Colon (tissue), 2 donors: ENCODE measurements around the gene CARD11.

Experiments used
- FAIRE-seq: peaks from 2 replicates; lab custom pipeline; 2012; peaks lifted over from hg19 to GRCh38; lab: Jason Lieb, UNC
- donor health status: control.
- donor health status: control.

Gene CARD11

GRCh38 chr7:2939193-2939885 is 104.3 kb downstream of the CARD11 start:
- no peak for FAIRE-seq

DNA sequence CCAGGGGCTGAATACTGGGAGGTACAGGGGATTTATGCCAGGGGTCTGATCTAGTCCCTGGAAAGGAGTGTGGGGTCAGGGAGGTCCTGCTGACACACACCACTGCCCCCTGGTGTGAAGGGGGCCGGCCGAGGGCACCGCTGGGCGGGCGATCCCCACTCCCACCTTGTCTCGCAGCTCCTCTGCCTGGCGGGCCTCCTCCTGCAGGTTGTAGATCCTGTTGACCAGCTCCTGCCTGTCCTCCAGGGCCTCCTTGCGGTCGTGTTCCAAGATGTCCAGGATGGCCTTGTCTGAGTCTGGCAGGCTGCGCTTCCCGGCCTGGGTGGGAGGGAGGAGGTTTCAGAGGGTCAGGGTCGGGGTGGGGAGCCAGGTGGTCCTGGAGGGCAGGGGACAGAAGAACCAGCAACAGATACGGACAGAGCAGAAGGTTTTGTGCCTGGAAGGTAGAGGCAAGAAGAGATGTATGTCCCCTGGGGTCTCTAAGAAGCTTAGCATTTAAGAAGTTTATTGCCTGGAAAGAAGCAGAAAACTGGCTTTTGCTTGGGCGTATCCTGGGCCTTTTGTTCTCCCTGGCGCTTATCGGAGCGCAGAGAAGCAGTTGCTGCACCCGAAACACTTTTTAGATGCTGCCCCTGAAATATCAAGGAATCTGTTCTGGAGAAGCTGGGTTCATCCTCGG is 105.0 kb downstream of the CARD11 start:
- FAIRE-seq: no peak

GRCh38 chr7:2937701-2938513 is 105.8 kb downstream of the CARD11 start:
- FAIRE-seq: no peak

DNA sequence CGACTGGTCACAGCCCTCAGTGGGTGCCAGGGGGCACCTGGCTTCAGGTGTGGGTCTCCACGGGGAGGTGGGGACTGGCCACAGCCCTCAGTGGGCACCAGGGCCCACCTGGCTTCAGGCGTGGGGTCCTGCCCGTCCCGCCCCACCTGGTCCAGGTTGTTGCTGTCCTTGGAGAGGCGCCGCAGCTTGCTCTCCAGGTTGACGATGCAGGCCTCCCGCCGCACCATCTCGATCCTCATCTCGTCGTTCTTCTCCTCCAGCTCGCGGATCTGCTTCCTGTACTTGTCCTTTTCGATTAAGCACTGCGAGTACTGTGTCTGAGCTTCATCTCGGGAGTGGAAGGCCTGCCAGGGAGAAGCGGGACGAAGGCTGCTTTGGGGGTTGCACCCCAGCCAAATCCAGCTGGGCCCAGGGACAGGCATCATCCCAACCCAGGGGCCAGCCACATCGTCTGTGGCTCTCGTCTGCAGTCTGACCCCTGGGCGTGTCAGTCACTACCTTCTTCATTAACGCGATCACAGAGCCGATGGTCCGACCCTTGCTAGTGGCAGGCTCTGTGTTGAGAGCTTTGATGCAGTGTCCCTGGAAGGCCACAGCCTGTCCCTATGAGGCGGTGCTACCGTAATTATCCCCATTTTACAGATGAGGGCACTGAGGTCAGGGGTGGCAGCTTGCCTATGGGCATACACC is 106.6 kb downstream of the CARD11 start:
- FAIRE-seq: no peak

DNA sequence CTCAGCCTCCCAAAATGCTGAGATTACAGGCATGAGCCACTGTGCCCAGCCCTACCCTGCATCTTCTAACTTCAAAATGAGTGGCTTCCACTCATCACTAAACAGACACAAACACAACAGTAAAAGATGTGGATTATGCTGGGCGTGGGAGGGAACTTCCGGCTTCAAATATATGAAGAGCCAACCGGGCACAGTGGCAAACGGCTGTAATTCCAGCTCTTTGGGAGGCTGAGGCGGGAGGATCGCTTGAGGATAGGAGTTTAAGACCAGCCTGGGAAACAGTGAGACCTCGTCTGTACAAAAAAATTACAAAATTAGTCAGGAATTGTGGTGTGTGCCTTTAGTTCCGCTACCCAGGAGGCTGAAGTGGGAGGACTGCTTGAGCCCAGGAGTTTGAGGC is 107.4 kb downstream of the CARD11 start:
- FAIRE-seq: no peak

GRCh38 chr7:2934984-2935740 is 108.5 kb downstream of the CARD11 start:
- FAIRE-seq: no peak

DNA sequence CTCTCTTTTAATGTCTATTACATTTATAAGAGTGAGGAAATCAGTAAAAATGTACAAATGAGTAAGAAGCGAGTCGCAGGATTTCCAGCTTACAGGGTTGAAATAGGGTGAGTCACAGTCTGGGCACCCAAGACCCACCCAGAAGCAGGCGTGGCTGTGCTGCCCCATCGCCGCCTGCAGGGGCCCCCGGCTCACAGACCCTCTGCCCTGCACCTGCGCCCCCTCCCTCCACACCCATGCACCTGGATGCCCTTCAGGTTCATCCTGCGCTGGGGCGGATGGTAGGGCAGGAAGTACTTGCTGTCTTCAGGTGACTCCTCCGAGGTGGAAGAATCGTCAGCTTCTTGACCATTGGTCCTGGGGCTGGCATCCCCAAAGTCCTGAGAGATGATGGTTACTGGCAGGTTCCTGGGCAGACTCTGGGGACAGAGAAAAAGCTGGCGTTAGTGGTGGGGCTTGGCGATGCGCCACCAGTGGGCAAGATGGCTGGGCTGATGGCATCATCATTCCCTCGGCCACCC is 109.4 kb downstream of the CARD11 start:
- no peak for FAIRE-seq

DNA sequence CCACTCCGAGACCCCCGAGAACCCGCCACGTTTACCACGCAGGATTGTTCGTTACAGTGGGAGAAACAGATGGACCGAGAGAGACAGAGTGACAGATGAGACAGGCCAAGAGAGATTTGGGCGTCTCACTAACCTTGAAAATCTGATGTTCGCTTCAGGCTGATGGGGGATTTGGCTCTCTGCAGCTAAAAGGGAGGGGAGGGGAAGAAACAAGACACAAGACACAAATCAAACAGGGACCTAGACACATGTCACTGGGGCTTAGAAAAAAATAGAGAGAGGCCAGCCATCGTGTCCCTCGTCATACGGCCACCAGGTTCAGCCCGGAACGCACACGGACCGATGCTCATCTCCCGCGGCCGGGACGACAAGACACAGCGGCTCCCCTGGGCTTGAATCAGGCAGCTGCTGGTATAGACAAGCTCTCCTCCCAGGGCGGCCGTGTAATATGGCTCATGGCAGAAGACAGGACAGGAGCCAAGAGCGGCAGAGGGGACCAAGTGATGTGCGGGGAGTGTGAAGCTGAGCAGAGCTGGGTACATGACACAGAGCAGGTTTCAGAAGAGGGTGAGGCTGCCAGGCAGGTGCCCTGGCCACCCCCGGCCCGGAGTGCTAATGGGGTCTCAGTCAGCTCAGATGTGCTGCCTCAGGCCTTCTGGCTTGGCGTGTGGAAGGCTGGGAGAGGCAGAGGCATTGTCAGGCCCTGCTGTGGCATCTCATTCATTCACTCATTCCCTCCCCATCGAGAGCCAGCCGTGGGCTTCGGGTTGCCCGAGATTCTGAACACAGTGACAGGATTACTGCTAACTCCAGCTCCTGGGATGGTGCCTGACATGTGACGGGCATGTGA is 111.0 kb downstream of the CARD11 start:
- no peak for FAIRE-seq

GRCh38 chr7:2931034-2931415 is 112.6 kb downstream of the CARD11 start:
- no peak for FAIRE-seq

- FAIRE-seq: no peak
These were observed 113.2 kb downstream of the CARD11 start for GRCh38 chr7:2930310-2931033.

GRCh38 chr7:2929321-2930201 is 114.1 kb downstream of the CARD11 start:
- no peak for FAIRE-seq

DNA sequence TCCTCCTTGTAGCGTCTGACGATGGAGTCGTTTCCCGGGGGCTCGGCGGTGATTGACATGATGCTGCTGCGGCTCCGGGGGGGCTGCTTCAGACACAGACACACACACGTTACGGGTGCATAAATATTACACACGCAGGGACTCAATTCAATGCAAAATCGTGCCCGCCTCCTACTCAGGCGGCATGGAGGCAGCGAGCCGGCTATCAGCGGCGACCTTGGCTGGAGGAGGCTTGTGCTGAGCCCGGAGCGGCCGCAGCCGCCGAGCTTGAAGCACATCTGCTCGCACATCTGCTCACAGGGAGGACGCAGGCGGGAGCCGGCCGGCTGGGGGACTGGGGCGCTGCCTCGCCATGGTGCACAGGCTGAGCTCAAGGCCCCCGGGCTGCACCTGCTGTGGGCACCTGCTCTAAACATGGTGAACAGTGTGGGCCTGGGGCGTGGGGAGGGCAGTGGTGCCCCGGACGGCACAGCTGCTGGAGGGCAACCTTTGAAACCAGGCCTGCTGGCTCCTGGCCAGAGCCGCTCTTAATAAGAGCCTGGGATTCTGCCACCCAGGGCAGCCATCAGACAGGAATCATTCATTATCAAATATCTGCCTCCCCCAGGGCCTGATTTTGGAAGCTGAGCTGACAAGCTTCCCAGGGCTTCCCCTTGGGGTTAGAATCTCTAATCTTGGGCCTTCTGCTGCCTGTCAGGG is 114.9 kb downstream of the CARD11 start:
- no peak for FAIRE-seq

DNA sequence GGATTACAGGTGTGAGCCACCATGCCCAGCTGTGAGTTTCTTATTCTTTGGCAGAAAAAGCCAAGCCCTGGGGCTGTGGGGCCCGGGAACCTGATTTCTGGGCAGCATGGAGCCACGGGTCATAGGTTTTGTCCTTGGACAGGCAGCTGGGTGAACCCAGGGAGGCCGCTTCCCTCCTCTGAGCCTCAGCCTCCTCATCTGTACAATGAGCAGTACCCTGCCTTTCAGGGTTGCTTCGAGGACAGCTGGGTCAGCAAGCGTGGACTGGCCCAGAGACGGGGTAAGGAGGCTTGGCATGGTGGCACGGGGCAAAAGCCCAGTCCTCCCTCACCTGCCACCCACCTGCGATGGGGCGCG is 115.4 kb downstream of the CARD11 start:
- FAIRE-seq: no peak

DNA sequence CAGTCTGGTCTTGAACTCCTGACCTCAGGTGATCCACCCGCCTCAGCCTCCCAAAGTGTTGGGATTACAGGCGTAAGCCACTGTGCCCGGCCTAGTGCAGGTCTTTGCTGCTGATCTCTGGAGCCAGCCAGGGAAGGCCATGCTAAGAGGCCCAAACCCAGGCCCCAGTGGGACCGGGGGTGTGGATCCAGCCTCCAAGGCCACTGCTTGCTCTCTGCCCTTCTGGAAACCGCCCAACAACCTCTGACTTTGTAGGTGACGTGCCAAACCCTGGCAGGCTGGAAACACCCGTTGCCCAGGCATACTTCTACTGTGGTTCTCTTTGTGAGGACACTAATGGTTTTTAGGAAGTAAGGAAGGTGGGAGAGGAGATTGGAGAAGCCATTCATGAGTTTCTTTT is 116.1 kb downstream of the CARD11 start:
- FAIRE-seq: no peak

DNA sequence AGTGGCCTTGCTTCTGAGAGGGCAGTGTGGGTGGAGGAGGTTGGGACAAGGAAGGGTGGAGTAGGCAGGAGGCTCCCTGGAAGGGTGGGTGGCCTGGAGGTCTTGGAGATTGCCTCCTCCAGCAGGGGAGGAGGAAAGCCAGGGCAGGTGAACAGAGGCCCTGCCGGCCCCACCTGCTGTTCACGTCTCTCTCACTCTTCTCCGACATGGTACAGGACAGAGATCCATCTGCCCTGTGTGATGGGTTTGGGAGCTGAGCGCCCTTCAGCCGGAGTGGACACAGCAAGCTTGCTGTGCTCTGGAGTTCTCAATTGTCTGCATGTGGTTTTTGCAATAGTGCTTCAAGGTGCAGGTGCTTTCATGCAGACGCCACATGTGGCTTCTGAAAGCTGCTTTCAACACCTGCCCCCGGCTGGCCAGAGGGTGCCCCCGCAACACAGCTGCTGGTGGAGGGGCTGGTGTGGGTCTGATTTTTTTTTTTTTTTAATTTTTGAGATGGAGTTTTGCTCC is 116.7 kb downstream of the CARD11 start:
- no peak for FAIRE-seq

DNA sequence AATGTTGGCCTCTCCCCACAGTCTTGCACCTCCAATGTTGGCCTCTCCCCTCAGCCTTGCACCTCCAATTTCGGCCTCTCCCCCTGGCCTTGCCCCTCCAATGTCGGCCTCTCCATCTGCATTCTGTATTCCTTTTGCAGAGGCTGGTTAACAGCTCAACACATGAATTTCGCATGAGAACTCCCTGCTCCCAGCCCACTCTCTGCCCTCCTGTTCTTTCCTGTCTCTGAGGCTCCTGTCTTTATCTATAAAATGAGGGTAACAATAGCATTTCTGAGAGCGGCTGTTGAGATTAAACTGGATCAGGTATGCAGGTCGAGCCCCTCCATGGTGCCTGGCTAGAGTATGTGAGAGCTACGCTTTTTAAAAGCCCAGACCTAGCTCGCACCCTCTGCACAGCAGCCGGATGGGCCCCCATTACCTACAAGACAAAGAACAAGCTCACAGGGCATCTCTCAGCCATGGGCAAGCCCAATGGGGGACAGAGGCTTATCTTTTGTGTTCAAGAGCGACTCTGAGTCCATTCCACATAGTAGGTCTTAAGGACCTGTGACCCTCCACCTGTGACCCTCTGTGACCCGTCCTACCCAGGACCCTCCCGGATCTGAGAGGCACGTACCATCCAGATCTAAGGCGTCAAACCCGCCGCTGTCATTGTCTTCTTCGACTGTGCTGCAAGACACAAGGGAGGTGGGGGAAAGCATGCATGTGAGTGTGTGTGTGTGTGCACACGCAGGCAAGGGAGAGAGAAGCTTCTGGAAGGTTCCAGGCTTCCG is 117.4 kb downstream of the CARD11 start:
- FAIRE-seq: no peak
